A549 (cell line): ENCODE measurements around the gene CDC42SE1. TPM values are rescaled to one million over a fixed set of nuclear protein-coding genes. Genes with fewer than 3 reads are reported as not detected.

ENCODE experiments used
- polyA plus RNA-seq, 4 experiments: library from polyadenylated mRNA; depleted of rRNA in 3 of 4; stranded (reverse); fragments of >200 nt; fragmentation: RNase III in 1 of 4; extraction: RNeasy Plus Mini Kit Qiagen cat#74134 plus additional on column Dnase treatment in 1 of 4; gene quantifications; 2 replicates in 3 of 4; 3 replicates in 1 of 4; pipeline ENCODE4 v1.2.3, GENCODE V29; 2011 to 2017
- small RNA-seq, 6 experiments: library from RNA; depleted of rRNA; stranded (forward); fragments of <200 nt; gene quantifications; one replicate each; pipeline ENCODE3, GENCODE V24; 2012

The CDC42SE1 gene
- polyA plus RNA-seq, 2 of the 4 experiments (the other 2 are of a cell fraction) = 54.7 to 83.1 TPM

Small RNA genes within 50 kb of the gene (small RNA-seq; reads per million reads assigned to genes)
- gene RNU6-884P = 0 to 2.1 (median 0.42) reads per million in 6 experiments

Other genes starting within 250 kb of the CDC42SE1 start
- 25.6 and 30.8 TPM in 2 replicates for gene ARNT, start 183.0 kb downstream of the CDC42SE1 start, polyA plus RNA-seq (2011; rRNA removed)
- 13.8 to 17.6 TPM (median 17.6 TPM) in 3 replicates for gene ARNT, start 183.0 kb downstream of the CDC42SE1 start, polyA plus RNA-seq (2017; fragmentation: RNase III; extraction: RNeasy Plus Mini Kit Qiagen cat#74134 plus additional on column Dnase treatment)
- gene CTXND2, start 172.5 kb downstream of the CDC42SE1 start, polyA plus RNA-seq (2011; rRNA removed) = not detected in 2 replicates
- gene CTXND2, start 172.5 kb downstream of the CDC42SE1 start, polyA plus RNA-seq (2017; fragmentation: RNase III; extraction: RNeasy Plus Mini Kit Qiagen cat#74134 plus additional on column Dnase treatment) = not detected in 3 replicates
- gene SETDB1, start 133.3 kb downstream of the CDC42SE1 start, polyA plus RNA-seq (2011; rRNA removed) = 48.8 and 56.9 TPM in 2 replicates
- gene SETDB1, start 133.3 kb downstream of the CDC42SE1 start, polyA plus RNA-seq (2017; fragmentation: RNase III; extraction: RNeasy Plus Mini Kit Qiagen cat#74134 plus additional on column Dnase treatment) = 25.1 to 27.6 TPM (median 25.2 TPM) in 3 replicates
- 356 and 395 TPM in 2 replicates for gene CERS2, start 84.8 kb downstream of the CDC42SE1 start, polyA plus RNA-seq (2011; rRNA removed)
- 183 to 196 TPM (median 196 TPM) in 3 replicates for gene CERS2, start 84.8 kb downstream of the CDC42SE1 start, polyA plus RNA-seq (2017; fragmentation: RNase III; extraction: RNeasy Plus Mini Kit Qiagen cat#74134 plus additional on column Dnase treatment)
- gene ANXA9, start 77.3 kb downstream of the CDC42SE1 start, polyA plus RNA-seq (2011; rRNA removed) = 2.2 and 3.3 TPM in 2 replicates
- 1.5 to 2.1 TPM (median 1.7 TPM) in 3 replicates for gene ANXA9, start 77.3 kb downstream of the CDC42SE1 start, polyA plus RNA-seq (2017; fragmentation: RNase III; extraction: RNeasy Plus Mini Kit Qiagen cat#74134 plus additional on column Dnase treatment)
- gene MINDY1, start 52.7 kb downstream of the CDC42SE1 start, polyA plus RNA-seq (2011; rRNA removed) = 5.2 and 7.9 TPM in 2 replicates
- 4.0 to 4.8 TPM (median 4.8 TPM) in 3 replicates for gene MINDY1, start 52.7 kb downstream of the CDC42SE1 start, polyA plus RNA-seq (2017; fragmentation: RNase III; extraction: RNeasy Plus Mini Kit Qiagen cat#74134 plus additional on column Dnase treatment)
- gene PRUNE1, start 51.2 kb downstream of the CDC42SE1 start, polyA plus RNA-seq (2011; rRNA removed) = 27.0 and 27.5 TPM in 2 replicates
- gene PRUNE1, start 51.2 kb downstream of the CDC42SE1 start, polyA plus RNA-seq (2017; fragmentation: RNase III; extraction: RNeasy Plus Mini Kit Qiagen cat#74134 plus additional on column Dnase treatment) = 11.1 to 11.9 TPM (median 11.1 TPM) in 3 replicates
- 0.30 and 0.38 TPM in 2 replicates for gene BNIPL, start 23.0 kb downstream of the CDC42SE1 start, polyA plus RNA-seq (2011; rRNA removed)
- 0.22 to 0.51 TPM (median 0.28 TPM) in 3 replicates for gene BNIPL, start 23.0 kb downstream of the CDC42SE1 start, polyA plus RNA-seq (2017; fragmentation: RNase III; extraction: RNeasy Plus Mini Kit Qiagen cat#74134 plus additional on column Dnase treatment)
- 2.9 and 3.3 TPM in 2 replicates for gene C1orf56, start 11.9 kb downstream of the CDC42SE1 start, polyA plus RNA-seq (2011; rRNA removed)
- 5.1 to 6.8 TPM (median 6.6 TPM) in 3 replicates for gene C1orf56, start 11.9 kb downstream of the CDC42SE1 start, polyA plus RNA-seq (2017; fragmentation: RNase III; extraction: RNeasy Plus Mini Kit Qiagen cat#74134 plus additional on column Dnase treatment)
- gene MLLT11, start 775 bp upstream of the CDC42SE1 start, polyA plus RNA-seq (2011; rRNA removed) = 33.7 and 35.3 TPM in 2 replicates
- 26.0 to 28.2 TPM (median 26.5 TPM) in 3 replicates for gene MLLT11, start 775 bp upstream of the CDC42SE1 start, polyA plus RNA-seq (2017; fragmentation: RNase III; extraction: RNeasy Plus Mini Kit Qiagen cat#74134 plus additional on column Dnase treatment)
- gene GABPB2, start 11.1 kb upstream of the CDC42SE1 start, polyA plus RNA-seq (2011; rRNA removed) = 9.9 and 10.8 TPM in 2 replicates
- 2.4 to 3.9 TPM (median 3.3 TPM) in 3 replicates for gene GABPB2, start 11.1 kb upstream of the CDC42SE1 start, polyA plus RNA-seq (2017; fragmentation: RNase III; extraction: RNeasy Plus Mini Kit Qiagen cat#74134 plus additional on column Dnase treatment)
- gene SEMA6C, start 87.0 kb upstream of the CDC42SE1 start, polyA plus RNA-seq (2011; rRNA removed) = 1.3 and 1.7 TPM in 2 replicates
- 1.5 to 2.5 TPM (median 1.6 TPM) in 3 replicates for gene SEMA6C, start 87.0 kb upstream of the CDC42SE1 start, polyA plus RNA-seq (2017; fragmentation: RNase III; extraction: RNeasy Plus Mini Kit Qiagen cat#74134 plus additional on column Dnase treatment)
- gene TNFAIP8L2, start 97.0 kb upstream of the CDC42SE1 start, polyA plus RNA-seq (2011; rRNA removed) = not detected in 2 replicates
- gene TNFAIP8L2, start 97.0 kb upstream of the CDC42SE1 start, polyA plus RNA-seq (2017; fragmentation: RNase III; extraction: RNeasy Plus Mini Kit Qiagen cat#74134 plus additional on column Dnase treatment) = not detected in 3 replicates
- 10.5 and 11.6 TPM in 2 replicates for gene LYSMD1, start 106.3 kb upstream of the CDC42SE1 start, polyA plus RNA-seq (2011; rRNA removed)
- 7.0 to 7.3 TPM (median 7.3 TPM) in 3 replicates for gene LYSMD1, start 106.3 kb upstream of the CDC42SE1 start, polyA plus RNA-seq (2017; fragmentation: RNase III; extraction: RNeasy Plus Mini Kit Qiagen cat#74134 plus additional on column Dnase treatment)
- gene SCNM1, start 106.5 kb upstream of the CDC42SE1 start, polyA plus RNA-seq (2011; rRNA removed) = 27.9 and 29.3 TPM in 2 replicates
- gene SCNM1, start 106.5 kb upstream of the CDC42SE1 start, polyA plus RNA-seq (2017; fragmentation: RNase III; extraction: RNeasy Plus Mini Kit Qiagen cat#74134 plus additional on column Dnase treatment) = 29.5 to 31.7 TPM (median 30.9 TPM) in 3 replicates
- gene TMOD4, start 116.4 kb upstream of the CDC42SE1 start, polyA plus RNA-seq (2011; rRNA removed) = 0.30 TPM in 1 of 2 replicates, not detected in the other
- gene TMOD4, start 116.4 kb upstream of the CDC42SE1 start, polyA plus RNA-seq (2017; fragmentation: RNase III; extraction: RNeasy Plus Mini Kit Qiagen cat#74134 plus additional on column Dnase treatment) = 0.29 to 0.49 TPM in 2 of 3 replicates, not detected in the other
- 64.4 and 81.2 TPM in 2 replicates for gene VPS72, start 130.6 kb upstream of the CDC42SE1 start, polyA plus RNA-seq (2011; rRNA removed)
- gene VPS72, start 130.6 kb upstream of the CDC42SE1 start, polyA plus RNA-seq (2017; fragmentation: RNase III; extraction: RNeasy Plus Mini Kit Qiagen cat#74134 plus additional on column Dnase treatment) = 49.7 to 50.8 TPM (median 49.8 TPM) in 3 replicates
- gene PIP5K1A, start 138.9 kb upstream of the CDC42SE1 start, polyA plus RNA-seq (2011; rRNA removed) = 129 and 183 TPM in 2 replicates
- 46.8 to 50.0 TPM (median 49.4 TPM) in 3 replicates for gene PIP5K1A, start 138.9 kb upstream of the CDC42SE1 start, polyA plus RNA-seq (2017; fragmentation: RNase III; extraction: RNeasy Plus Mini Kit Qiagen cat#74134 plus additional on column Dnase treatment)
- 241 and 265 TPM in 2 replicates for gene PSMD4, start 195.1 kb upstream of the CDC42SE1 start, polyA plus RNA-seq (2011; rRNA removed)
- gene PSMD4, start 195.1 kb upstream of the CDC42SE1 start, polyA plus RNA-seq (2017; fragmentation: RNase III; extraction: RNeasy Plus Mini Kit Qiagen cat#74134 plus additional on column Dnase treatment) = 207 to 218 TPM (median 210 TPM) in 3 replicates
- gene ZNF687, start 222.7 kb upstream of the CDC42SE1 start, polyA plus RNA-seq (2011; rRNA removed) = 14.0 and 14.3 TPM in 2 replicates
- gene ZNF687, start 222.7 kb upstream of the CDC42SE1 start, polyA plus RNA-seq (2017; fragmentation: RNase III; extraction: RNeasy Plus Mini Kit Qiagen cat#74134 plus additional on column Dnase treatment) = 16.3 to 18.4 TPM (median 17.5 TPM) in 3 replicates